ENCODE measurements around the gene PDIA5.

DNA sequence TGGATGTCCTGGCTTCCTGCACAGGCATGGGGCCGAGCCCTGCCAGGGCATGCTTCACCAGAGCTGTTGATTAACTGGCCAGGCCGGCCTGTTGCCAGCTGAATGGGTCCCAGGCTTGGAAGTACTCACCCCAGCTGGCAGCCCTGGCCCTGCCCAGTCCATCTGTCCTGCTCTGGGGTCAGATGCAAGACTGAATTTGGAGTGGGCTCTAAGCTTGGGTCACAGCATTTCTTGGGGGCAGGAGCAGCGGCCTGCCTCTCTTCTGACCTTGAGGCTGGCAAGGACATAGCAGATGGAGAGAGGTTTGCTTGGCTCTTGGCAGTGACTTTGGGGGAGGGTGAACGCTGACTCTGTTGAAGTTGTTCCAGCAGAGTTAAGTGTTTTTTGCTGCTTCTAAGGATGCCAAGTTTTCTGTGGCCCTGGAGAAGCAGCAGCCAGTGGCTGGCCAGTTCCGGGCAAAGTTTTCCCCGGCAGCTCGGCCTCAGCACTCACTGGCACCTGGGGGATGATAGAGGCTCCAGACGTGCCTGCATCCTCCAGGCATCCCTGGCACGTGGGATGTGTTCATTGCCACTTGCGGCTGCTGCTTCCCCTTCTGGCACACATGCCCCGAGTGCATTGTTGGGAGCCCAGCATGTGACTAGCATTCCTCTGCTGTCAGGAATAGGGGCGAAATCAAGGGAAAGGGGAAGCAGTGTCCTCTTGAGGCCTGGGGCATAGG, 22.9 kb downstream of the PDIA5 start:
- TF ChIP-seq CTCF (IDR thresholded peaks at IDR 0.05; ENCODE audit: insufficient read depth, low read length) (no peak), GABPA (IDR thresholded peaks at IDR 0.05; ENCODE audit: low read depth) (no peak)
